GM18861 (cell line): ENCODE data around the gene CHD2.
A peak's percentile ranks its signal among the peaks of the same experiment; 100 is the strongest.
"Not testable (repeated sequence)": the region's sequence is repeated elsewhere in the genome, so short reads cannot be mapped to it uniquely, and the experiment has no call there.

Experiments used
- ATAC-seq: cut with Tn5 transposase; IDR thresholded peaks from one replicate; pipeline ENCODE4 v1.9.1; 2021; ENCODE audit not compliant: unreplicated experiment

CHD2 gene

DNA sequence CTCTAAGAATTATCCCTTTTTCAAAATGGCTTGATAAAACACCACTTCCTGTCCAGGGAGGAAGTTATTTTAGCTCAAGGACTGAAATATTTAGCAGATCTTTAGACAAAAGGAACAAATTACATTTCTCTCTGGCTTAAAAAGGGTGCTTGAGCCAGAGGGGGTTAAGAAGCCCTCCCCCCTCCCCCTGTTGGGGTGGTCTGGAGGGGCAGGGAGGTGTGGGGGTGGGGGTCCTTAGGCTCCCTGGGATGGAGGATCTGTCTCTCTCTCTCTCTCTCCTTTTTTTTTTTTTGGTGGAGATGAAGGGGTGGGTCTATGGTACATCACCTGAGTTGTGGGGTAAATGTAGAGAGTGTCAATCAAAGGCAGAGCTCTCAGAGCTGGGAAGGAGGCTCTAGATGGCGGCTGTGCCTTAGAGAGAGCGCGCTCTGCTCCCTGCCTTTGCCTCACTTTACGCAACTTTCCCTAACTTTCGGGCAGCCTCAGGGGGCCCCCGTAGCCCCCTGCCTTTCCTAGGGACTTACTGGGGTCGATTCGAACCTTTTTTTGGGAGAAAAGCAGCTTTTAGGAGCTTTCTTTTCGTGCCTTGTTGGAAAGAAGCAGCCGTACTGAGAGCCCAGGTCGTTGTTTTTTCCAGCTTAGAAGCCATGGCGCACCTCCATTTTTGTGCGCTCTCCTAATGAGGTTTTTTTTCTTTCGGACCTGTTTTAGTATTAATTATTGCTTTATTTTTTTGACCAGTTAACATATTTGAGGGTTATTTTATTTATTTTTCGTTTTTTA is at the start of gene CHD2:
TSS of gene CHD2 (plus strand) at position 377 of the 783 bp plus-strand sequence. CDS start 914 bp downstream, outside the sequence.
- ATAC-seq, result peak; percentile 69

DNA sequence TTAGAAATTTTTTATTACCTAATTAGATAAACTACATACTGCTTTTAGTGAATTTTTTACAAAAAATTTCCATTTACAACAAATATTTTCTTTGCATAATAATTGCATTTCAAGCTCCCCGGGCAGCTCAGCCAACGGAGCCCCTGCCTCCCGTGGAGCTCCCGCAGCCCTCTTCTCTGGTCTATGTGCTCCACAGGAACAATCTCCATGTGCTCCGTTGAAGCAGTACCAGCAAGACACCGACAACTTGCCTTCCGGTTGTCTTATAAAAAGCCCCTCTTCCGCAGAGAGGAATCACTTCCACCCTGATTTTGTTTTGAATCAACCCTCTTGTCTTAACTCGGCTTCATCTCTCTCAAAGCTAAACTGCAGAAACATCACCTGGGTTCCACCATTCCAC is 46.9 kb upstream of the CHD2 start:
- ATAC-seq, result no peak

DNA sequence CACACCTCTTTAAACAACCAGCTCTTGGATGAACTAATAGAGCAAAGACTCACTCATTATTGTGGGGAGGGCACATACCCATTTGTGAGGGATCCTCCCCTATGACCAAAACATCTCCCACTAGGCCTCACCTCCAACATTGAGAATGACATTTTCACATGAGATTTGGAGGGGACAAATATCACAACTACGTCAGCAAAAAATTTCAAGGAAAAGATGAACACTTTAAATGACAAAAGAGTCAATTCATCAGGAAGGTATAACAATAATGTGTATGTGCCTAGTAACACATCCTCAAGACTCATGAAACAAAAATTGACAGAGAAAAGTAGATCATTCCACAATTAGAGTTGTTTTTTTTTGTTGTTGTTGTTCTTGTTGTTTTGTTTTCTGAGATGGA is 38.4 kb upstream of the CHD2 start:
- ATAC-seq, result no peak

DNA sequence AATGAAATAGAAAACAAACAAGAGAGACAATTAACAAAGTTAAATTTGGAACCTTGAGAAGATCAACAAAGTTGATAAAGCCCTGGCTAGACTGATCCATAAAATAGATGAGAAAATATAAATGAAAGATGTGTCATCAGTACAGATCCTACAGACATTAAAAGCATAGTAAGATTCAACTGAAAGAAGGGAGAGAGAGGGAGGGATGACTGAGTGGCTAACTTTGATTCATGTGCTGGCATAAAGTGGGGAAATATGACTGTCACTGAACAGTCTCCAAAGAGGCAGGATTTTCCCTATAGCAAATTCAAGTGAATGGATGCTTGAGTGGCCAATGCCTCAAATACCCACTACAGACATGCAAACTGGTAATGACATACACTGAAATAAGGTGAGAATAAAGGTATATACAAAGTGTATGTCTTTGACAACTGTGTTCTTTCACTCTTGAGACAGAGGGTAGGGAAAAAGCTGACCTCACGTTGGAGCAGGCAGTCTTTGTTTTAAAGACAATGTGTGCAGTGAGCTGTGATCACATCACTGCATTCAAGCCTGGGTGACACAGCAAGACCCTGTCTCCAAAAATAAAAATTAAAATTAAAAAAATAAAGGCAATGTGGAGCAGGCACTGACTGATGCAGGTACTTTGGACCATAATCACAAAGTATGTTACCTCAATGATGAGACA is 35.9 kb upstream of the CHD2 start:
- ATAC-seq, result no peak

DNA sequence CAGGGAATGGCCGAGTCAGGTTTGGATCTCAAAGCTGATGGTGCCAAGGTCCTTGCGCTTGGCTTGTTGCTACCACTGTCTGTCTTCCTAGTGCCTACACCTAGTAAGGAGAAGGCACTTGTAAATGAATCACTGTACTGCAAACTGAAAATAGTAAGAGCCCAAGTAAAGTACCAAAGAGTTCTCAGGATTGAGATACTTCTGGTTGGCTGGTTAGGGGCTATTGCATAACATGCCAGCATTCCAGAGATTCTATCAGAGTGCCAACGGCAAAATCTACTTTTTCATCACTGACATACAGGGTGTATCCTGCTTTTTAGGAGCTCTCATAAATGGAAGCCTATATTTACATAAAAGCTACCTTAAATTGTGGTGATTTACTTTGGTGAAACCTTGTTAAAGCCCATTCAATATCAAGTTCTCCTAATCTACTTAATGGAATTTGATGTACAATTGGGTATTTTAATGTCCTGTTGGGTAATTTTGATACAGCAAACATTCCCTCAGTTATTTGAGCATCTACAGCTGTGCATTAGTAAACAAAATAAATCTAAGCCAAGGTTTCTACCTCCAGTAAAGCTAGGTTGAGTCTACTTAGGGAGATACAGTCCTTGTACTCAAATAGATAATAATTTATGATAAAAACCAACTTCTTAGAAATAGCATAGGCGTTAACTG is 30.7 kb upstream of the CHD2 start:
- ATAC-seq, result no peak

DNA sequence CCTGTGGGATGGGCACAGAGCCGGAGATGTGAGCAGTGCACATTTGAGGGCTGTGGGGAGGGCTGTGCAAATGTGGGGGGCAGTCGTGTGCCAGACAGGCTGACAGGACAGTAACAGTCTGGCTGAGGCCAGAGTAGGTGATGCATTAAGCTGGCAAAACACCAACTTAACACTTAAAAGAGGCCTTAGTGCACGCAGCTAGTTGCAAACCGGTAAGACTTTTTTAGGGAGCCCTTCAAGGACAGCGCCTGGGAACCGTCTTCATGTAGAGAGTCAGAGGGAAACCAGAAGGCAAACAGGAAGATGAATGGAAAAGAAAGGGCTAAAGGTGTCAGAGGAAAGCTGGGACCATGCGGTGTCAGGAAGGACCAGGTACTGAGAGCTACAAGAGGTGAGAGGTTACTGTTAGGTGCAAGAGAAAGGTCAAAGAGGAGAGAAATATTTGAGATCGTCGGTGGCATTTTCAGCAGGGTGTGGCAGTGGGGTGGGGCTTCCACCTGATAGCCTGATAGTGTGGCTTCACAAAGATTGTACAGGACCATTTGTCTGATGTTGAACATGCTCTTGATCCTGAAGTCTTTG is 30.0 kb upstream of the CHD2 start:
- no peak for ATAC-seq

DNA sequence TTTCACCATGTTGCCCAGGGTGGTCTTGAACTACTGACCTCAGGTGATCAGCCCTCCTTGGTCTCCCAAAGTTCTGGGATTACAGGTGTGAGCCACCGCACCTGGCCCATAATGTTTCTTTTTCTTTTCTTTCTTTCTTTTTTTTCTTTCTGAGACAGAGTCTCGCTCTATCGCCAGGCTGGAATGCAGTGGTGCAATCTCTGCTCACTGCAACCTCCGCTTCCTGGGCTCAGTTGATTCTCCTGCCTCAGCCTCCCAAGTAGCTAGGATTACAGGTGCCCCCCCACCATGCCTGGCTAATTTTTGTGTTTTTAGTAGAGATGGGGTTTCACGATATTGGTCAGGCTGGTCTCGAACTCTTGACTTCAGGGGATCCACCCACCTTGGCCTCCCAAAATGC is 27.2 kb upstream of the CHD2 start:
- ATAC-seq, result not testable (repeated sequence)

DNA sequence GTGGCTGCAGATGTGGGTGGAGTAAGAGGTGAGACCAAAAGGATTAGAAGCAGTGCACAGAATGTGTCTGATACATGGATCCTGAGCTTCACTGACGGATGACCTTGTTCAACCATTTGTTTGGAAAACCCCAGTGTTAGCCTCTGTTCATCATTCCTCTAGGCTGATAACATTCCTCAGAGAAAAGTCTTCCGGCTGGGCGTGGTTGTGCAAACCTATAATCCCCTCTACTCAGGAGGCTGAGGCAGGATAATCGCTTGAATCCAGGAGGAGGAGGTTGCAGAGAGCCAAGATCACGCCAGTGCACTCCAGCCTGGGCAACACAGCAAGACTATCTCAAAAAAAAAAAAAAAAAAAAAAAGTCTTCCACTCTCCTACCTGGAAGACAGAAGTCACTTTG is 23.1 kb upstream of the CHD2 start:
- ATAC-seq, result no peak

DNA sequence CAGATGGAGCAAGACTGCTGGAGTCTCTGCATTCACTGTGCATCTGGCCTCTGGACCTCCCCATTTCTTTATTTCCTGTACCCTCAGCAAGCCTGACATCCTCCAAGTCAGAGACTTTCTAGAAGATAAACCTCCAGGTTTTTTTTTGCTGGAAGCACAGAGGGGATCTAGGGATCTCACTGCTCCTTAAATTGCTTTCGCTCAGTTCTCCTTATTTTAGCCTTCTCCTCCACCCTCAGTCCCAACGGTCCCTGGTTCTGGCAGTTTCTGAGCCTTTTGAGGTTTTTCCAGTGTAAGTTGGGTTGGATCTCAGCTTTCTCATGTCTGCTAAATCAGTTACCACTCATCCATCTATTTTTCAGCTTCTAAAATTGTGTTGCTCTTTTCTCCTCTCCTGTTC is 22.7 kb upstream of the CHD2 start:
- ATAC-seq, result no peak

DNA sequence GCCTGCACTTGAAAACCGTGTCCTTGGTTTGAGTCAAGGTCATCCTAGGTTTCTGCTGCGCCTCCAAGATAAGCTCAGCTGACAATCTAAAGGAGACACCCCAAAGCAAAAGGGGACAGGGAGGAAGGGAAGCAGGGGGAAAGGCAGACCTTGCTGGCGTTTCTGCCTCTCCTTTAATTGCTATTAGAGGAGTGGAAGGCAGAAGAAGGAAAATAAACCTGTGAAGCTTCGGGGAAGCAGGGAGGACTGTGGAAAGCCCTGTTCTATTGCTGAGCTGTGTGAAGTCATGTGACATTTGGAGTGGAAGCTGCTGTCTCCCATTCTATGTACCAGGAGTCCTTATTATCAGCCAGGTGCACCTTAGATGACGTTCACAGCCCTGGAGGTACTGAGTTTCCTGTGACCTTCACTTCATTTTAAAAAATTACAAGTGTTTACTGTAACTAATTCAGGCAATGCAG is 21.5 kb upstream of the CHD2 start:
- no peak for ATAC-seq

DNA sequence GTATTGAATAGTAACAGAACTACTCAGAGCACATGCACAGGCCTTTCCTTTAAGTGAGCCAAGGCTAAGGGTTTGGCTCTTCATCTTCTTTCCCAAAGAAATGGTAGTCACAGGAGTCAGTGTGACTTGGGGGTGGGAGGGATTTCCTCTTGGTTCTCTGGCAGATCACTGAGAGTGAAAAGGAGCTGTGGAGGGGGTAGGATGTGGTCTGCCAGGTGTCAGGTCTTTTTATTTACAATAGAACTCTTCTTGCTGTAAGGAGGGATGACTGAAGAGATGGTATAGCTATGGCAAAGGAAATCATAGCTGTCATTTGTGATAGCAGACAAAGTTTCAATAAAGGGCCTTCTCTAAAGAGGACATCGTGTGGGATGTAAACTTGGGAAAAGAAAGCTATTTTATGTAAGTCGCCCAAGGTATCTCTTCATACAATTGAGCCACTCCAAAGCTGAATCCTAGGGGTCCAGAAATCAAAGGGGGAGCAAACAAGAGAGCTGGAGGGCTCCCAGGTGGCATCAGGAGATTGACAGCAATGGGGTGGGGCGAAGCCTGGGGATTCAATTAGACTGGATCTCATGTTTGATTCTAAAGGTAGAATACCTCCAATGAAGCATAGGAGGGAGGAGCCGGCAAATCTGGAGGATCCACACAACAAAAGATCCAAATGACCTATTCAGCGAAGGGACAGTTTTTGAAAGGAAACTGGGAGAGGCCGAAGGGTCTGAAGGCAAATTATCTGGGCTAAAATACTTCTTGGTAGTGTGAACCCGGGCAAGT is 20.0 kb upstream of the CHD2 start:
- ATAC-seq, result no peak

DNA sequence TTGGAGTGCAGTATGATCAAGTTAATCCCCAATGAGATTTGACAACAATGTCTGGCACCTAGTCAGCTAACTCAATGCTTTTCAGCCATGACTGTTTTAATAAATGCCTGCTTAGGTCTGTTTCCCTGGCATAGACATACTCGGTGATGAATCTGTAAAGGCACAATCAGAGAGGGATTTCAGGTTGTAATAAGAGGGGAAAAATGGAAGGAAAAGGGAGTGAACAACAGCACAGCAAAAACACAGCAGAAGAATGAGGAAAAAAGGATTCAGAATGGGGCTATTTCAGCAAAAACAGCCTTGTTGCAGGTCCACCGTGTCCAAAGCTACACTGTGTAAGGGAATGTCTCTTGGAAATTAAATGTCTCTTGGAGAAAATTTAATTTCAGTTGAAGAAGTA is 19.3 kb upstream of the CHD2 start:
- no peak for ATAC-seq

DNA sequence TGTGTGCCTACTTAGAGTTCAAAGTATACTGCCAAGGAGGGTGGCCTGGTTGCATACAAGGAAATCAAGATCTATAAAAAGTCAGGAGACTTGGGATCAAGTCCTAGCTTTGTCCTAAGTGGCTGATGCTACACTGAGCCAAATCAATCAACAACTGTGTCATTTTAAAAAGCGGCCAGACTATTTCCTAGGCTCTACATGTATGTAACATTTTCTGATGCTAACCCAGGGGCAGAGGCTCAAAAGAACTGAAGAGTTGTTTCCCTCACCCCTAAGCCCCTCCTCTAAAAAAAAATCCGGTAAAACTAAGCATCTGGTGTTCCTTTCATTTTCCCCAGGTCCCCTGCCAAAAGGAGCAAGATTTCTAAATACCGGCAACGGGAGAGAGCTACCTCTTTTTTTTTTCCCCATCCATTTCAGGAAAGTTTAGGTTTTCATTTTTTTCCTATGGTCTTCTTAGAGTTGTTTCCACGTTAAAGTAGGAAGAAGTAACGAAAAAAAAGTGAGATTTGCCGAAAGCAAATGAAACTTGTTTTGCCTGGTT is 18.8 kb upstream of the CHD2 start:
- no peak for ATAC-seq

DNA sequence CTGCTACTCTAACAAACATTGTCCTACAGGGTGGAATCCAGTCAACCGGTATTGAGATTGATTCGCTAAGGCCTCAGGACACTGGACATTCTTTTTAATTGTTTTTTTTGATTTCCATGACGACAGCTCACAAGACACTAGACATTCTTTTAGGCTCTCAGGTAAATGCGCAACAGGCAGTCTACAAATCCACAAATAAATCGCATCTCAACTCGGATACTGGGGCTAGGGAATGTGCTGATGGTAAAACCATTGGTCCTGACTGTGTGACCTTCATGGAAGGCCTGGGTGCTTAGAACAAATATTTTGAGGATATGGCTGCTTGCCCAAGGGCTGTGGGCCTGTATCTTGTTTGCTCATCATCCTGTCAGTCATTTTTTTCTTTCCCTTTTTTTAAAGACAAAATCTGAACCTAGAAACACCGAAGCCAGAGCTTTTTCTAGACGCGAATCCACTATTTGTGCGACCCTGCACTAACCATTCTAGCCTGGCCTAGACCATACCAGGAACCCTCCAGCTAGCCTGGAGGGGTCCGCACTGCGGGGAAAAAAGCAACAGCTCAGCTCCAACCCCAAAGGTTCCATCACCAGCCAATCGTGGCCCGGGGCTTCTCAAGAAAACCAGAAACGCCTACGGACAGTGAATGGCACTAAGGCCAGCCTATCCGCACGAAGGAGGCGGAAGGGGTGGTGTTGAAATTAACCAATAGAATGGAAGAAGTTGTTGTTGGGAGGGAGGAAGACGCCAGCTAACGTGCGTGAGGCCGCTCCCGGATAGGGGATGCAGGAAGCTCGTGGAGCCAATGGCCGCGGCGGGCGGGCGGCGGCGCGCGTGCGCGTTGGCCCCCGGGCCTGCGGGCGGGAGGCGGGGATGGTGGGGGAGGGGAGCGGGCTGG is 18.1 kb upstream of the CHD2 start:
- peak; percentile 97 for ATAC-seq

DNA sequence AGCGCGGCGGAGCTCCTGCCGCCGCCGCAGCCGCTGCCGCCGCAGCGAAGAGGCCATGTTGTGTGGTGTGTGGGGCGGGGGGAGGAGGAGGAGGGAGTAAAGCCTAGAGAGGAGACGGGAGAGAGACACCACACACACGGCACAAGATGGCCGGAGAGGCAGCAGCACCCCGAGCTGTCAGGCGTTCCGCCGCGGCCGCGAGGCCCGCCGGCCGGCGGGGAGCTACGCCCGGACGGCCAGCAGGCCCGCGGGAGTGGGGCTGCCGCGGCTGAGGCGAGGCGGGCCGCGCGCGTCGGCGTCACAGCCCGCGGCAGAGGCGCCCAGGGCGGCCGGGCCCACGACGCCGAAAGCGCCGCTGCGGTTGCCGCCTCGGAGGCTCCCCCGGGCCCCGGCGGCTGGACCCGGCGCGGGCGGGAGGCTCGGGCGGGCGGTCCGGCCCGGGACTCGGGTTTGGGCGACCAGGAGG is 17.4 kb upstream of the CHD2 start:
- ATAC-seq, result no peak

DNA sequence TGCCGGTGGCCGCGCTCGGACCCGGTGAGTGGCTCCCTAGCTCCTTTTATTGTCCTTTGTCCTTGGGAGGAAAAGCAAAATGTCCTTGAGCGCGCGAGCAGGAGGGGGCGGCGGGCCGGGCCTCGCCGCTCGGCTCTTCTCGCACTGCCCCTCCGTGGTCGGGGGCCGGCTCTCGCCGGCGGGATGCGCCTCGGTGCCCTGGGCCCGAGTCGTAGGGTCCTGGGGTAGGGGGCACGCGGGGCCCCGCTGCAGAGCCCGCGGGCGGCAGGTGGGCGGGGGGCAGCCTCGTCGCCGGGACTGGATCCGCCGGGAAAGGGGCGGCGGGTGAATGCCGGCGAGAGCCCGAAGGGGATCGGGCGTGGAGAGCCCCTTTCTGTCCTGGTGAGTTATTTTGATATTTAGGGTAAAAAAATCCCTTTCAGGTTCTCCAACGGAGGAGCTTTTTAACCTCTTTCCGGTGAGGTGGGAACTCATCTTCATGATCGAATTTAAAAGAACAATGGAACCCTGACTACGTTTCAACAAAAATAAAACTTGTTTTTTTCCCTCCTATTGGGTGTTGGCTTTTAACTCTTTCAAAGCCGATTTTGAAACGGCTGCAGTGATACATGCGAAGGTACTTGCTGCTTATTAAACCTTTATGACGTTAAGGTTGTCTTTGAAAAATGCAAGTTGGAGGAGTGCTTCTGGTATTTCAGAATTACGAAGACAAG is 16.8 kb upstream of the CHD2 start:
- no peak for ATAC-seq

DNA sequence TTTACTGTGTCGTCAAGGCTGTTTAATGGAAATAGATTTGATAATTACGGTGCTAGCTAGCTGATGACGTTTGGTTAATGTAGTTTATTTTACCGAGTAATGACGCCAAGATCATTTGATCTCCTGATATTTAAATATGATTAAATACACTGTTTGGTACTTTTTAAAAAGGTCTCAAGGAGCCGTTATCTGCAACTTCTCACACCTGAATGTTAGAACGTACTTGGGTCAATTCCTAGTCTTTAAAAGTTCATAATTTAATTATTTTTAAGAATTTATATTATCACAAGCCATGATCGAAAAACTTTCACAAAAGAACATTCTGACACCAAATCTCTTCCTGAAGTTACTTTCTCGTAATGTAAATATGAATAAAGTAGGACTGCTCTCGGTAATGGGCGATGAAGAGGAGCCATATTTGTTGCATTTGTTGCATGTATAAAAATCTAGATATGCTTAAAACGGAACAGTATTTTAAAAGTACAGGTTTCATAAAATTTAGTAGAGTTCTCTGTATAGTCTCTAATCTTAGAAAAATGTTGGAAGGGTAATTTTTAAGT is 16.2 kb upstream of the CHD2 start:
- ATAC-seq, result no peak

DNA sequence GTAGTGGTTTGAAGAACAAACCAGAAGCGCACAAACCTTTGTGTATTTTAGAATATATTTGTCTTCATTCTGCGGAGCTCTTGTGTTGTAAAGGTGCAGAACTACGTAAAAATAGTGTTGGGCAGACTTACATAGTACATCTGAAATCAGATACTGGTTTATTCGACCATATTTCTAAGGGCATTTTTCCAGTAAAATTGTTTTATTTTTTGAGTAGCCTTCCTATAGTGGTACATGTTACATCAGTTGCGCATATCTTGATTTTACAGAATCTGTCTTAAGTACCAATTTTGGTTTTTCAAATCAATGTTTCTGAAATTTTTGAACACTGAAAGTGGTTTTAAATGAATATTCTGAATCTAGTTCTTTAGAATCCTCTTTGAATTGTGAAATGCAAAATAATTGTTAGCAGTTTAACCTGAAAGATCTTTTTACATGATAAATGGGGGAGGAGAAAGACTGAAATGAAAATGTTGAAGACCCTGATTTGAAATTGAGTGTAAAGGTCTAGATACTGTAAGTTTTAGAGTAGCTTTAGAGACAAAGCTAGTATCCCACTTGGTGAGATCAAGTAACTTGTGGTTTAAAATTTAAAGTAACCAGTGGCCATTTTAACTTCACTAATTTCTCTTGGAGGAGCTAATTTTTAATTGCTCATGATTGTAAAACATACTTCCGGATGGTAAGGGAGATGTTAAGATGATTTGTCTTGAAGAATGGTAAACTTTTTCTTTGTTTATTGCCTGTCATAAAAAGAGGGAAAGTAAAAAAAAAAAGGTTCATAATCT is 15.5 kb upstream of the CHD2 start:
- no peak for ATAC-seq
